GM18517 (cell line): Measurements from ENCODE around the gene RNF175.
"Not testable (repeated sequence)": the region's sequence is repeated elsewhere in the genome, so short reads cannot be mapped to it uniquely, and the experiment has no call there.

Experiments
- ATAC-seq: cut with Tn5 transposase; IDR thresholded peaks from one replicate; pipeline ENCODE4 v1.9.1; 2021; ENCODE audit warnings: mild to moderate bottlenecking, moderate library complexity; ENCODE audit not compliant: unreplicated experiment

The RNF175 gene

DNA sequence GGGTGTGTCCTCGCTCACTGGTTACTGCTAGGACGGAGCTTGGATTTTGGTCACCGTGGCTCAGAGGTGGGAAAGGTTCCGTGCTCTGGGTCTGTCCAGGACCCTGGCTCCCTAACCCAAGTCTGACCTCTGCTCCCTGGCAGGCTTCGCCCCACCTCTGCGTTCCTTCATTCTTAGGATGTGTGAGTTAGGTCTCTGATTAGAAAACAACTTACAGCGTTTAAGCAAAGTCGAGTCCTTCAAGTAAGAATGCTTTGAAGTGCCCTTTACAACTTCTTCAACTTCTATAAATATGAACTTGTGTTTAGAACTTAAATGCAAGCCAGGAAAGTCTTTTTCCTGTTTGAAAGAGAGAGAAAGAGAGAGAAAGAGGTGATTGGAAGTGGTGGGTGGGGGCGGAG, 74.9 kb downstream of the RNF175 start:
- ATAC-seq = no peak

- ATAC-seq = peak; percentile 81
Observed at GRCh38 chr4:153684182-153684970, 75.4 kb downstream of the RNF175 start, which contains the start of gene TLR2. TLR2 (plus strand) TSS chr4:153684280; CDS start chr4:153702908, 18,628 bp downstream.

DNA sequence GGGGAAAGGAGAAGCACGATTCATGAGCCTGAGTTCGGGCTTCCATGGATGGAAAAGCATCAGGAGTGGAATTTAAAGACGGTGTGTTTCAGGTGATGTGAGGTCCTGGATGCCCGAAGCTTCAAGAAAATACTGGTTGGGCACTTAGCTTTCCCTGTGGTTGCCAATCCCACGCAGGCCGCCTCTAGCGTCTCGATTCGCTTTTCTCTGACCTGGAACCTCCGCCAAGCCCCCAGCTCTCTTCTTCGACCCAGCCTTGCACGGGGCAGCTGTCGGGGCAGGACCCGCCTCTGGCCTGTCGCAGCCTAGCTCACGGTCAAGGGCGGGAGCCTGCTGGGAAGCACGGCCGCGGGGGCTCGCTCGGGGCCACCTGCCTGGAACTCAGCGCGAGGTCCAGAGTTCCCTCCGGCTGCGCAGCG, 76.1 kb downstream of the RNF175 start:
- ATAC-seq = no peak

GRCh38 chr4:153679486-153679885, 80.3 kb downstream of the RNF175 start:
- no peak for ATAC-seq

GRCh38 chr4:153676984-153677383, 82.8 kb downstream of the RNF175 start:
- no peak for ATAC-seq

GRCh38 chr4:153676486-153676885, 83.3 kb downstream of the RNF175 start:
- no peak for ATAC-seq

DNA sequence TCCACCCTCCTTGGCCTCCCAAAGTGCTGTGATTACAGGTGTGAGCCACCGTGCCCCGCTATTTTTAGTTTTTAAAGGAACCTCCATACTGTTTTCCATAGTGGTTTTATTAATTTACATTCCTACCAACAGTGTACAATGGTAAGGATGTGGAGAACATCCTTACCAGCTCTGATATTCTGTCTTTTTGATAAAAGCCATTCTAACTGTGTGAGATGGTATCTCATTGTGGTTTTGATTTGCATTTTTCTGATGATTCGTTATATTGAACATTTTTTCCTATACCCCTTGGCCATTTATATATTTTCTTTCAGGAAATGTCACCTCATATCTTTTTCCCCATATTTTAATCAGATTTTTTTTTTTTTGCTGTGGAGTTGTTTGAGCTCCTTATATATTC, 90.0 kb downstream of the RNF175 start:
- ATAC-seq = no peak

DNA sequence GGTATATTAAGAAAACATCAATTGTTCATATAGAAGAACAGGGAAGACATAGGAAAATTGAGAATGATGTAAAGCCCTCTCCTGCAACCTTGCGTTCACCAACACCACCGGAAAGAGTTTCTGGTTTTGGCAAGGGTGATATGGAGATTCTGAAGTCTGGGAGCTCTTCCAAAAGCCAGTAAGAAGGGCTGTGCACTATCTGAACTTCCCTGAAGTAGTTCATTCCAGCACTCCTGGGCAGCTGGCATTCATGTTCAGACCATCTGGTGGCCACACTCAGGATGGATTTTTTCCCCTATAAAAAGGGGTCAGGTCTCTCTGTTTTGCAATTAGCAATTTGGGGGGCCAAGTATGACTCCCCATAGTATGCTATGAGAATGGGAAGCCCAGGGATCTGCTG, 91.2 kb downstream of the RNF175 start:
- ATAC-seq = no peak

DNA sequence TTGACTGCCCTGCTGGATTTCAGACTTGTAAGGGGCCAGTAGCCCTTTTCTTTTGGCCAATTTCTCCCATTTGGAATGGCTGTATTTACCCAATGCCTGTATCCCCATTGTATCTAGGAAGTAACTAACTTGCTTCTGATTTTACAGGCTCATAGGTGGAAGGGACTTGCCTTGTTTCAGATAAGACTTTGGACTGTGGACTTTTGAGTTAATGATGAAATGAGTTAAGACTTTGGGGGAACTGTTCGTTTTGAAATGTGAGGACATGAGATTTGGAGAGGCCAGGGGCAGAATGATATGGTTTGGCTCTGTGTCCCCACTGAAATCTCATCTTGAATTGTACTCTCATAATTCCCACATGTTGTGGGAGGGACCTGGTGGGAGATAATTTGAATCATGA, 93.3 kb downstream of the RNF175 start:
- ATAC-seq = not testable (repeated sequence)

DNA sequence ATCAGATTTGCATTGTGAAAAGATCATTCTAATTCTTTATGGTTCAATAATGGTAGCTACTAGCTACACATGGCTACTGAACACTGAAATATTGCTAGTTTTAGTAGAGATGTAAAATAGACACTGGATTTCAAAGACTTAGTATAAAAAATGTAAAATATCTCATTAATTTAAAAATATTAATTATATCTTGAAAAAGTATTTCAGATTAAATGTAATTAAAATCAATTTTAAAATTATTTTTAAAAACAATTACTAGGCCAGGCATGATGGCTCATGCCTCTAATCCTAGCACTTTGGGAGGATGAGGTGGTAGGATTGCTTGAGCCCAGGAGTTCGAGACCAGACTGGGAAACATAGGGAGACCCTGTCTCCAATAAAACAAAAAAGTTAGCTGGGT, 96.2 kb downstream of the RNF175 start:
- ATAC-seq = no peak

- no peak for ATAC-seq
Observed at GRCh38 chr4:153661908-153662307, 97.9 kb downstream of the RNF175 start.

DNA sequence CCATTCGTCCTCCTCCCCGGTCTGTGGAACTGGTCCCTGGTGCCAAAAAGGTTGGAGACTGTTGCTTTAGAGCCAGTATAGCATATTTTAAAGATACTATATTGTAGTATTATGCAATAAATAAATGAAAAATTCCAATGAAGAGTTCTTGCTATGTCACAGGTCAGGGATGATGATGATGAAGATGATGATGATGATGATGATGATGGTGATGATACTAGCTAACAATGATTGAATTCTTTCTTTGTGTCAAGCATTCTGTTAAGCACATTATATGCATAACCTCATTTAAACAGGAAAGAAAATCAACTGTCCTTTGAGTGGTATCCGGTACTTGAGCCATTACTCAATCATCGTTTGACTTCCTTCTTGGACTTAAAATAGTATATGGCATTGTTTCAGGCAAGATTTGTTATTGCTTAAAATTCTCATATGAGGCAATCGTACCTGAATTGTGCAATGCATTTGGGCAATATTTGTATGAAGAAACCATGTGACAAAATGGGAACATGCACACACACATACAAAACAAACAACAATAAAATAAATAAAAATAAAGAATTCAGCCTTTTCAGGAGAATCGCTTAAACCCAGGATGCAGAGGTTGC, 98.5 kb downstream of the RNF175 start:
- no peak for ATAC-seq
